DMS153 treated with DMSO at 0.1 percent for 48 hours (cell line): ENCODE results near the gene NAA15.
"Not testable (repeated sequence)": the region's sequence is repeated elsewhere in the genome, so short reads cannot be mapped to it uniquely, and the experiment has no call there.

ENCODE experiments used
- DNase-seq: peaks from one replicate; lab custom pipeline; 2025; ENCODE audit not compliant: unreplicated experiment; lab: John Stamatoyannopoulos, UW

The NAA15 gene

GRCh38 chr4:139444881-139445280 is 143.6 kb downstream of the NAA15 start:
- DNase-seq, result not testable (repeated sequence)

DNA sequence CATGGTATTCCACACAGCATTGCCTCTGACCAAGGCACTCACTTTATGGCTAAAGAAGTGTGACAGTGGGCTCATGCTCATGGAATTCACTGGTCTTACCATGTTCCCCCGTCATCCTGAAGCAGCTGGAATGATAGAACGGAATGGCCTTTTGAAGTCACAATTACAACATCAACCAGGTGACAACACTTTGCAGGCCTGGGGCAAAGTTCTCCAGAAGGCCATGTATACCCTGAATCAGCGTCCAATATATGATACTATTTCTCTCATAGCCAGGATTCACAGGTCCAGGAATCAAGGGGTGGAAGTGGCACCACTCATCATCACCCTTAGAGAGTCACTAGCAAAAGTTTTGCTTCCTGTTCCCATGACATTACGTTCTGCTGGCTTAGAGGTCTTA is 145.8 kb downstream of the NAA15 start:
- not testable (repeated sequence) for DNase-seq

DNA sequence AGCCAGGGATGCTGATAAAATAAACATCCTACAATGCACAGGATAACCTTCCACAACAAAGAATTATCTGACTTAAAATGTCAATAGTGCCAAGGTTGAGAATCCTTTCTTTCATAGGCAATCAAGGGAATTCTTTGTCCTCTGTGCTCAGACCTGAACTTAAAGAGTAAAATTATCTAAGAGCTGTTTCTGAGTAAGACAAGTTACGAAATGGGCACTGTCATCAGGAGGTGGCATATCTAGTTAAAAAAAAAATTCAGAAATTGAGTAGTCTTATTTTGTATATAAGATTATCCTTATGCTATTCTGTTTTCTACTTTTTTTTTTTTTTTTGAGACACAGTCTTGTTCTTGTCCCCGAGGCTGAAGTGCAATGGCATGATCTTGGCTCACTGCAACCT is 149.3 kb downstream of the NAA15 start:
- no peak for DNase-seq

- no peak for DNase-seq
Observed at GRCh38 chr4:139451997-139452396, 150.7 kb downstream of the NAA15 start.

GRCh38 chr4:139453041-139453370 is 151.7 kb downstream of the NAA15 start:
- peak; percentile 20 for DNase-seq

DNA sequence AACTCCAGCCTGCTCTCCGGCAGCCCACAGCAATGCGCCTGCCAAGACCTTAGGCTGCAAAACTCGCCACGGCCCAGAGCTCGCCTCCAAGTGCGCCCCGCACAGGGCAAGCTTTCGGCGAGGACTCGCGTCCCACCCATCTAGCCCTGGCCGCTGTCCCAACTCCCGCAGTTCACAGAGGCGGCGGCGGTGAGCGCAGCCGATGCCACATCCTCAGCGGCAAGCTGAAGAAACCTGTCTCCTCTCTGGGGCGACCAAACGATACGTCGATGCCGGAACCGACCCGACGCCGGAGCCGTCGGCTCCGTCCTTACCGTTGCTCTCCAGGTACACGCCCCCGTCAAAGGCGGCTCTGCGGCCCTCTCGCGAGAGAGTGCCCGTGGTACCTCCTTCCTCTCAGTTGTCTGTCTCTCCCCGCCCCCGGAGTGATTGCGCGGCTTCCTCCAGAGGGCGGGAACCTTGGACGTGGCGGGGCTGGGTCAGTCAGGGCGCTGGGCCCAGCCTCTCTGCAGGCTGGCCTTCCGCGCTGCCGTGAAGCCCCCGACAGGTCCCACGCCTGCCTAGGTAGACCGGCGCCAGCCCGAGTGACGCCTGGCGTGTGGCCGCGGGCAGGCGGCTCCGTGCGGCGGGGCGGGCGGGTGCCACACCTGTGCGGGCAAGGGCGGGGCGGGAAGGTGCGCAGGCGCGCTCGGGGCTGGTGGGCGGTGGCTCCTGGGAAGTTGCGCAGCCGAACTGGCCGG is 152.2 kb downstream of the NAA15 start:
- peak; percentile 94 for DNase-seq

- no peak for DNase-seq
Observed at GRCh38 chr4:139454111-139455045, 153.1 kb downstream of the NAA15 start, which contains the start of gene RAB33B. RAB33B (plus strand) TSS chr4:139454121; CDS start chr4:139454196, 75 bp downstream.

GRCh38 chr4:139455126-139455538 is 153.8 kb downstream of the NAA15 start:
- DNase-seq, result no peak

DNA sequence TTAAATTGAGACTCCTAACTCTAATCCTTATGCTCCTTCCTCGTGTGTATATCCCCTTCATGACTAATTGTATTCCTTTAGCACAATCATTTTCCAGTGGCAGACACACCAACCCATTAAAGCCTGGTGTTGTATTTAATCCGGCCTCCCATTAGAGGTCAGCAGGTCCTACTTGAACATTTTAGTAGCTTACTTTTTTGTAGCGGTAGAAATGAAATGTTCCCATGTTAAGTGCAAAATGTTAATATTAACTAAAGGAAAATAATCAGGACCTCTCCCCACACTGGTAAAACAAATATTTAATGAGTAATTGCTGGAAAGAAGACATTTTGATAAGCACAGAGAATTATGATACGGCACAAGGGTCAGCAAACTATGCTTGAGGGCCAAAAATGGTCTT is 156.0 kb downstream of the NAA15 start:
- peak; percentile 8 for DNase-seq

DNA sequence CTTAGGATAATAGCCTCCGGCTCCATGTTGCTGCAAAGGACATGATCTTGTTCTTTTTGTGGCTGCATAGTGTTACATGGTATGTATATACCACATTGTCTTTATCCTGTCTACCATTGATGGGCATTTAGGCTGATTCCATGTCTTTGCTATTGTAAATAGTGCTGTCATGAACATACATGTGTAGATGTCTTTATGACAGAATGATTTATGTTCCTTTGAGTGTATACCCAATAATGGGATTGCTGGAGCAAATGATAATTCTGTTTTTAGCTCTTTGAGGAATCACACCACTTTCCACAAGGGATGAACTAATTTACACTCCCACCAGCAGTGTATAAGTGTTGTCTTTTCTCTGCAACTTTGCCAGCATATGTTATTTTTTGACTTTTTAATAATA is 157.2 kb downstream of the NAA15 start:
- DNase-seq, result peak; percentile 14

DNA sequence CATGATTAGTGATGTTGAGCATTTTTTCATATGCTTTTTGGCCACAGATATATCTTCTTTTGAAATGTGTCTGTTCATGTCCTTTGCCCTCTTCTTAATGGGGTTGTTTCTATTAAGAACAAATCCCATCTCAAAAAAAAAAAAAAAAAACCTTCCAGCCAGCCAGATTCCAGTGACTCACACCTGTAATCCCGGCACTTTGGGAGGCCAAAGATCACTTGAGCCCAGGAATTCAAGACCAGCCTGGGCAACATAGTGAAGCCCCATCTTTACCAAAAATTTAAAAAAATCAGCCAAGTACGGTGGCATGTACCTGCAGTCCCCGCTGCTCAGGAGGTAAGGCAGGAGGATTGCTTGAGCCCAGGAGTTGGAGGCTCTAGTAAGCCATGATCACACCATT is 157.7 kb downstream of the NAA15 start:
- no peak for DNase-seq

- no peak for DNase-seq
Observed at GRCh38 chr4:139460565-139460964, 159.3 kb downstream of the NAA15 start.

- no peak for DNase-seq
Observed at GRCh38 chr4:139461022-139461628, 159.8 kb downstream of the NAA15 start.

GRCh38 chr4:139464512-139464911 is 163.2 kb downstream of the NAA15 start:
- not testable (repeated sequence) for DNase-seq

- DNase-seq, result no peak
Observed at GRCh38 chr4:139465922-139466321, 164.6 kb downstream of the NAA15 start.

GRCh38 chr4:139468756-139469155 is 167.5 kb downstream of the NAA15 start:
- not testable (repeated sequence) for DNase-seq

- no peak for DNase-seq
Observed at GRCh38 chr4:139469216-139469615, 167.9 kb downstream of the NAA15 start.
